Medulla oblongata (tissue), 1 donor: Measurements from ENCODE around the gene SIPA1L3.

Experiments
- DNase-seq: peaks from one replicate; pipeline ENCODE4 v3.0.0-alpha.2; 2015; ENCODE audit errors: extremely low spot score

The SIPA1L3 gene

GRCh38 chr19:37942516-37942902, 35.5 kb downstream of the SIPA1L3 start:
- DNase-seq: no peak

- DNase-seq: no peak
These were observed 36.5 kb downstream of the SIPA1L3 start for GRCh38 chr19:37943480-37943879.

- no peak for DNase-seq
These were observed 39.1 kb downstream of the SIPA1L3 start for GRCh38 chr19:37946132-37946531.

GRCh38 chr19:37947778-37948177, 40.8 kb downstream of the SIPA1L3 start:
- peak; percentile 13 for DNase-seq

GRCh38 chr19:37948362-37948761, 41.4 kb downstream of the SIPA1L3 start:
- DNase-seq: no peak

GRCh38 chr19:37950471-37951175, 43.6 kb downstream of the SIPA1L3 start:
- DNase-seq: no peak

GRCh38 chr19:37951816-37952210, 44.8 kb downstream of the SIPA1L3 start:
- DNase-seq: no peak

GRCh38 chr19:37953171-37953917, 46.3 kb downstream of the SIPA1L3 start:
- DNase-seq: no peak

- no peak for DNase-seq
These were observed 46.9 kb downstream of the SIPA1L3 start for GRCh38 chr19:37953918-37954303.

GRCh38 chr19:37954421-37954874, 47.4 kb downstream of the SIPA1L3 start:
- DNase-seq: no peak

GRCh38 chr19:37955986-37956385, 49.0 kb downstream of the SIPA1L3 start:
- no peak for DNase-seq

GRCh38 chr19:37957176-37957575, 50.2 kb downstream of the SIPA1L3 start:
- DNase-seq: no peak

GRCh38 chr19:37959665-37960114, 52.7 kb downstream of the SIPA1L3 start:
- DNase-seq: no peak

GRCh38 chr19:37961198-37961597, 54.2 kb downstream of the SIPA1L3 start:
- no peak for DNase-seq

- no peak for DNase-seq
These were observed 56.4 kb downstream of the SIPA1L3 start for GRCh38 chr19:37963190-37963936.

- DNase-seq: no peak
These were observed 57.1 kb downstream of the SIPA1L3 start for GRCh38 chr19:37964109-37964508.

GRCh38 chr19:37966211-37966661, 59.2 kb downstream of the SIPA1L3 start:
- no peak for DNase-seq

GRCh38 chr19:37966662-37967231, 59.7 kb downstream of the SIPA1L3 start:
- no peak for DNase-seq

- no peak for DNase-seq
These were observed 62.7 kb downstream of the SIPA1L3 start for GRCh38 chr19:37969695-37970094.

GRCh38 chr19:37970699-37971098, 63.7 kb downstream of the SIPA1L3 start:
- no peak for DNase-seq

GRCh38 chr19:37972803-37973202, 65.8 kb downstream of the SIPA1L3 start:
- DNase-seq: no peak

GRCh38 chr19:37973666-37974065, 66.7 kb downstream of the SIPA1L3 start:
- no peak for DNase-seq
